D721Med (cell line): ENCODE data around the gene CADPS2.

Experiments
- DNase-seq: peaks from one replicate; pipeline ENCODE4 v3.0.0; 2011; ENCODE audit warnings: low spot score; ENCODE audit not compliant: insufficient read length
- FAIRE-seq: peaks from 2 replicates; lab custom pipeline; 2011; peaks lifted over from hg19 to GRCh38; lab: Jason Lieb, UNC
- TF ChIP-seq, protein P1 (sequence below): IDR thresholded peaks from 2 replicates; pipeline ENCODE4 v1.5.1; 2012; ENCODE audit warnings: mild to moderate bottlenecking, control low read depth; ENCODE audit not compliant: insufficient read depth; ENCODE audit errors: missing control alignments

The CADPS2 gene

GRCh38 chr7:122457969-122458368 lies 428.3 kb downstream of the CADPS2 start:
- TF ChIP-seq, protein P1, sequence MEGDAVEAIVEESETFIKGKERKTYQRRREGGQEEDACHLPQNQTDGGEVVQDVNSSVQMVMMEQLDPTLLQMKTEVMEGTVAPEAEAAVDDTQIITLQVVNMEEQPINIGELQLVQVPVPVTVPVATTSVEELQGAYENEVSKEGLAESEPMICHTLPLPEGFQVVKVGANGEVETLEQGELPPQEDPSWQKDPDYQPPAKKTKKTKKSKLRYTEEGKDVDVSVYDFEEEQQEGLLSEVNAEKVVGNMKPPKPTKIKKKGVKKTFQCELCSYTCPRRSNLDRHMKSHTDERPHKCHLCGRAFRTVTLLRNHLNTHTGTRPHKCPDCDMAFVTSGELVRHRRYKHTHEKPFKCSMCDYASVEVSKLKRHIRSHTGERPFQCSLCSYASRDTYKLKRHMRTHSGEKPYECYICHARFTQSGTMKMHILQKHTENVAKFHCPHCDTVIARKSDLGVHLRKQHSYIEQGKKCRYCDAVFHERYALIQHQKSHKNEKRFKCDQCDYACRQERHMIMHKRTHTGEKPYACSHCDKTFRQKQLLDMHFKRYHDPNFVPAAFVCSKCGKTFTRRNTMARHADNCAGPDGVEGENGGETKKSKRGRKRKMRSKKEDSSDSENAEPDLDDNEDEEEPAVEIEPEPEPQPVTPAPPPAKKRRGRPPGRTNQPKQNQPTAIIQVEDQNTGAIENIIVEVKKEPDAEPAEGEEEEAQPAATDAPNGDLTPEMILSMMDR: no peak
- no peak for FAIRE-seq
- no peak for DNase-seq

- DNase-seq (no peak), FAIRE-seq (no peak)
- TF ChIP-seq, protein P1: no peak
Observed at GRCh38 chr7:122457325-122457724, 428.9 kb downstream of the CADPS2 start.

GRCh38 chr7:122454776-122455507 lies 431.3 kb downstream of the CADPS2 start:
- TF ChIP-seq, protein P1: no peak
- DNase-seq (no peak), FAIRE-seq (no peak)

- TF ChIP-seq, protein P1: no peak
- no peak for DNase-seq
- FAIRE-seq: no peak
Observed at GRCh38 chr7:122453432-122453831, 432.8 kb downstream of the CADPS2 start.

DNA sequence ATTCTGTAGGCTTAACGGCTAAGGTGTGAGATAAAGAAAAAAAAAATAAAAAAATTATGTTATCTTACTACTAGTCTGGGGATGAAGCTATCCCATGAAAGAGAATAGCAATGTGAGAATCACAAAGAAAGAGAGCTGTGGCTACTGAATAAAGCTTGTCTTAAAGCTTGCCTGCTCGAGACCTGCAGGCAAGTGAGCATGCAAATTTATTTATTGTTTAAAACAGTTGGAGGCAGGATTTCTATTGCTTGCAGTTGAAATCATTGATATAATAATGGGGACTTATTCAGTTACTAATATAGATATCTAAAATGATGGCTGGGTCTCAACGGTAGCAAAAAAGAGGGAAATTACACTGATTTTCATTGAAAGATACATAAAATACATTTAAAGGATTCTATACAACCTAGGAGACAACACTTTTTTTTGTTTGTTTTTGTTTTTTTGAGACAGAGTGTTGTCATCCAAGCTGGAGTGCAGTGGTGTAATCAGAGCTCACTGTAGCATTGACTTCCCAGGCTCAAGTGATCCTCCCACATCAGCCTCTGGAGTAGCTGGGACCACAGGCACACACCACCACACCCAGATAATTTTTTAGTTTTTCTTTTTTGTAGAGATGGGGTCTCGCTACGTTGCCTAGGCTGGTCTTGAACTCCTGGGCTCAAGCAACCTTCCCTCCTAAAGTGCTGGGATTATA lies 437.2 kb downstream of the CADPS2 start:
- TF ChIP-seq, protein P1: no peak
- FAIRE-seq: no peak
- no peak for DNase-seq

GRCh38 chr7:122442929-122443328 lies 443.3 kb downstream of the CADPS2 start:
- FAIRE-seq (no peak), DNase-seq (no peak)
- TF ChIP-seq, protein P1: no peak

- TF ChIP-seq, protein P1: no peak
- DNase-seq (no peak), FAIRE-seq (no peak)
Observed at GRCh38 chr7:122438492-122438891, 447.8 kb downstream of the CADPS2 start.
